Activated CD8-positive, alpha-beta T cell treated with anti-CD3 and anti-CD28 coated beads for 36 hours (primary cell): ENCODE data around the gene FGD5. TPM values are rescaled to one million over a fixed set of nuclear protein-coding genes. Genes with fewer than 3 reads are reported as not detected.

Source experiments
- ATAC-seq: fragments of 200-7000 bp; cut with Tn5 transposase; one replicate; pipeline ENCODE4 v1.10.0; 2021; ENCODE audit warnings: mild to moderate bottlenecking, moderate library complexity
- CTCF ChIA-PET: fragments of 350-600 bp; sonication (Branson Sonifier 250); formaldehyde crosslinking; loops from one replicate; lab custom pipeline; 2021; ENCODE audit warnings: antibody characterized with exemption; lab: Charles Lee
- POLR2A ChIA-PET: fragments of 350-600 bp; sonication (Branson Sonifier 250); formaldehyde crosslinking; loops from one replicate; lab custom pipeline; 2021; ENCODE audit warnings: antibody characterized with exemption; lab: Charles Lee
- DNase-seq: peaks from one replicate; pipeline ENCODE4 v3.0.0-alpha.2; 2020
- H3K27ac Mint-ChIP-seq: one replicate; pipeline ENCODE4 v1.8.0; 2021; ENCODE audit warnings: mild to moderate bottlenecking, mixed read lengths
- H3K27me3 Mint-ChIP-seq: one replicate; pipeline ENCODE4 v1.8.0; 2021; ENCODE audit warnings: mixed read lengths
- H3K36me3 Mint-ChIP-seq: one replicate; pipeline ENCODE4 v1.8.0; 2021; ENCODE audit warnings: low read depth, mixed read lengths
- H3K4me1 Mint-ChIP-seq: one replicate; pipeline ENCODE4 v1.8.0; 2021; ENCODE audit warnings: low read depth, mixed read lengths
- H3K4me3 Mint-ChIP-seq: one replicate; pipeline ENCODE4 v1.8.0; 2021; ENCODE audit warnings: mild to moderate bottlenecking, moderate library complexity, mixed read lengths
- H3K9me3 Mint-ChIP-seq: one replicate; pipeline ENCODE4 v1.8.0; 2021; ENCODE audit warnings: mixed read lengths
- intact Hi-C: fragments of 100-400 bp; cut with micrococcal nuclease; formaldehyde crosslinking; loops from one replicate; pipeline ENCODE4 v1.10.0; 2022
- total RNA-seq, 2 experiments: library from RNA; stranded (reverse); gene quantifications; one replicate each; pipeline ENCODE4 v1.2.3, GENCODE V29; 2021
- TF ChIP-seq, protein P1 (sequence below): fragments of 200-600 bp; IDR thresholded peaks from one replicate; pipeline ENCODE4 v1.8.0; 2022; ENCODE audit warnings: antibody characterized with exemption, mild to moderate bottlenecking

Gene FGD5
- total RNA-seq, 2 experiments from 2014 or later: not detected

DNA sequence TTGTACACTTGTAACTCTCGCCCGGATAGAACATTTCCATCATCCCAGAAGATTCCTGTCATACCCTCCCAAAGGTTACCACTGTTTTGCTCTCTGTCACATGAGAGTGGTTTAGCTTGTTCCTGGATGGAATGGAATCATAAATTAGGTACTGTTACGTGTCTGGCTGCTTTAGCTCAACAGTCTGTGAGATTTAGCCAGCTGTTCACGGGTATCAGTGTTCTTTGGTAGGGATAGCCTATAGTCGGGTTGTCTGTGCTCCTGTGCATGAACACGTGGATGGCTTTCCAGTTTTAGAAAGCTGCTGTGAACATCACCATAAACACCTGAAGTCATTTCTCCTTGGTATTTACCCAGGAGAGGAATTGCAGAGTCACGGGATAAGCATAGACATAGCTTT is 70.4 kb downstream of the FGD5 start:
- Mint-ChIP-seq H3K4me1 (peaks cover 15% of the 10 kb centered on the region), H3K27ac (no peak overlapping the region), H3K9me3 (no peaks in the 10 kb centered on the region), H3K4me3 (no peak overlapping the region), H3K36me3 (no peaks in the 10 kb centered on the region), H3K27me3 (no peaks in the 10 kb centered on the region)
- no peak for DNase-seq
- POLR2A ChIA-PET: no interaction called here
- intact Hi-C loops: no loop called here
- TF ChIP-seq, protein P1, sequence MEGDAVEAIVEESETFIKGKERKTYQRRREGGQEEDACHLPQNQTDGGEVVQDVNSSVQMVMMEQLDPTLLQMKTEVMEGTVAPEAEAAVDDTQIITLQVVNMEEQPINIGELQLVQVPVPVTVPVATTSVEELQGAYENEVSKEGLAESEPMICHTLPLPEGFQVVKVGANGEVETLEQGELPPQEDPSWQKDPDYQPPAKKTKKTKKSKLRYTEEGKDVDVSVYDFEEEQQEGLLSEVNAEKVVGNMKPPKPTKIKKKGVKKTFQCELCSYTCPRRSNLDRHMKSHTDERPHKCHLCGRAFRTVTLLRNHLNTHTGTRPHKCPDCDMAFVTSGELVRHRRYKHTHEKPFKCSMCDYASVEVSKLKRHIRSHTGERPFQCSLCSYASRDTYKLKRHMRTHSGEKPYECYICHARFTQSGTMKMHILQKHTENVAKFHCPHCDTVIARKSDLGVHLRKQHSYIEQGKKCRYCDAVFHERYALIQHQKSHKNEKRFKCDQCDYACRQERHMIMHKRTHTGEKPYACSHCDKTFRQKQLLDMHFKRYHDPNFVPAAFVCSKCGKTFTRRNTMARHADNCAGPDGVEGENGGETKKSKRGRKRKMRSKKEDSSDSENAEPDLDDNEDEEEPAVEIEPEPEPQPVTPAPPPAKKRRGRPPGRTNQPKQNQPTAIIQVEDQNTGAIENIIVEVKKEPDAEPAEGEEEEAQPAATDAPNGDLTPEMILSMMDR: no peak
- CTCF ChIA-PET: interaction anchor here (0.8 kb wide), 1 partner anchor 32 kb away, joined by 3 read pairs; no protein-coding TSS in a partner anchor
- ATAC-seq: no peak

GRCh38 chr3:14889943-14890342 is 71.2 kb downstream of the FGD5 start:
- Mint-ChIP-seq H3K9me3 (no peaks in the 10 kb centered on the region), H3K27ac (no peak overlapping the region), H3K27me3 (no peaks in the 10 kb centered on the region), H3K36me3 (no peaks in the 10 kb centered on the region), H3K4me1 (peaks cover 8% of the 10 kb centered on the region), H3K4me3 (no peak overlapping the region)
- intact Hi-C loops: no loop called here
- no peak for DNase-seq
- CTCF ChIA-PET: interaction anchor here (0.8 kb wide), 1 partner anchor 31 kb away, joined by 3 read pairs; no protein-coding TSS in a partner anchor
- TF ChIP-seq, protein P1: no peak
- no peak for ATAC-seq
- POLR2A ChIA-PET: no interaction called here

DNA sequence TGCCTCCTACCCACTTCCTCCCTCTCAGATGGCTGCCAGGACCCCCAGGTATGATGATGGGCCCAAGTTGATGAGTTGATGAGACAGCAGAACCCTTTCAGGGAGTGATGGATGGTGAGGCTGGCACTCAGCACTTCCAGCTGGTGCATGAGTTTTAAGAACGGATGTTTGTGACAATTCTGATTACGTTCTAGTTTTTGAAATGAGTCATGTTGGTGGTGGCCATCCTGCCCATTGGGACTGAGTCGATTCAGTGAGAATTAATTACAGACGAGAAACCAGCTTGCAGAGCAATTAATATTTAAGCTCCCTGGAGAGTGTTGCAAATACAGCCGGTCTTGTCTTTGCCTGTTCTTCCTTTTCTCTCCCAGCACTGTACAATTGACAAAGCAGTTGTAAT is 71.7 kb downstream of the FGD5 start:
- no peaks in the 10 kb centered on the region for H3K27me3 Mint-ChIP-seq
- DNase-seq (no peak), ATAC-seq (no peak)
- intact Hi-C loops: no loop called here
- no peaks in the 10 kb centered on the region for H3K36me3 Mint-ChIP-seq
- H3K9me3 Mint-ChIP-seq: no peaks in the 10 kb centered on the region
- TF ChIP-seq, protein P1: no peak
- no peak overlapping the region for H3K27ac Mint-ChIP-seq
- H3K4me1 Mint-ChIP-seq: peaks cover 3% of the 10 kb centered on the region
- ChIA-PET CTCF (no interaction called here), POLR2A (no interaction called here)
- no peak overlapping the region for H3K4me3 Mint-ChIP-seq

- H3K36me3 Mint-ChIP-seq: no peaks in the 10 kb centered on the region
- ATAC-seq (no peak), DNase-seq (no peak)
- H3K27ac Mint-ChIP-seq: no peak overlapping the region
- POLR2A ChIA-PET: no interaction called here
- no peaks in the 10 kb centered on the region for H3K9me3 Mint-ChIP-seq
- intact Hi-C loops: no loop called here
- H3K4me3 Mint-ChIP-seq: no peak overlapping the region
- CTCF ChIA-PET: no interaction called here
- no peaks in the 10 kb centered on the region for H3K27me3 Mint-ChIP-seq
- TF ChIP-seq, protein P1: no peak
- no peaks in the 10 kb centered on the region for H3K4me1 Mint-ChIP-seq
Measured at GRCh38 chr3:14891135-14892132, 72.7 kb downstream of the FGD5 start.

DNA sequence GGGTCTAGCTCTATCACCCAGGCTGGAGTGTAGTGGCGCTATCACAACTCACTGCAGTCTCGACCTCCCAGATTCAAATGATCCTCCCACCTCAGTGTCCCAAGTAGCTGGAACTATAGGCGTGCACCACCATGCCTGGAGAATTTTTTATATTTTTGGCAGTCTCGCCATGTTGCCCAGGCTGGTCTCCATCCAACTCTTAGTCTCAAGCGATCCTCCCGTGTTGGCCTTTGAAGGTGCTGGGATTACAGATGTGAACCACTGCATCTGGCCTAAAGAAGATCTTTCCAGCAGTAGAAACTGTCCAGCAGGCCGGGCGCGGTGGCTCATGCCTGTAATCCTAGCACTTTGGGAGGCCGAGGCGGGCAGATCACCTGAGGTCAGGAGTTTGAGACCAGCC is 73.5 kb downstream of the FGD5 start:
- Mint-ChIP-seq H3K27me3 (no peaks in the 10 kb centered on the region), H3K4me3 (no peak overlapping the region), H3K36me3 (no peaks in the 10 kb centered on the region), H3K9me3 (no peaks in the 10 kb centered on the region), H3K27ac (no peak overlapping the region), H3K4me1 (no peaks in the 10 kb centered on the region)
- ChIA-PET POLR2A (no interaction called here), CTCF (interaction anchor here (1.4 to 2.0 kb wide), 2 partner anchors 29 to 101 kb away, joined by 3 to 6 read pairs; no protein-coding TSS in a partner anchor)
- intact Hi-C loops: no loop called here
- DNase-seq (no peak), ATAC-seq (no peak)
- TF ChIP-seq, protein P1: no peak
